Progenitor cell of endocrine pancreas (in vitro differentiated cells): ENCODE data around the gene TBC1D12. TPM values are rescaled to one million over a fixed set of nuclear protein-coding genes. Genes with fewer than 3 reads are reported as not detected.

Experiments
- DNase-seq: peaks from one replicate; pipeline ENCODE4 v3.0.0; 2021; ENCODE audit warnings: low spot score; ENCODE audit not compliant: unreplicated experiment
- H3K27ac Mint-ChIP-seq: 2 replicates; pipeline ENCODE4 v1.8.0; 2021; ENCODE audit warnings: mild to moderate bottlenecking, moderate library complexity, mixed read lengths
- H3K27me3 Mint-ChIP-seq: 2 replicates; pipeline ENCODE4 v1.8.0; 2021; ENCODE audit warnings: mixed read lengths
- H3K36me3 Mint-ChIP-seq: 2 replicates; pipeline ENCODE4 v1.8.0; 2022; ENCODE audit warnings: mixed read lengths; ENCODE audit not compliant: insufficient read depth
- H3K4me1 Mint-ChIP-seq: 2 replicates; pipeline ENCODE4 v1.8.0; 2021; ENCODE audit warnings: low read depth, mixed read lengths
- H3K4me3 Mint-ChIP-seq: 2 replicates; pipeline ENCODE4 v1.8.0; 2021; ENCODE audit warnings: low read depth, mild to moderate bottlenecking, moderate library complexity, mixed read lengths
- H3K9me3 Mint-ChIP-seq: 2 replicates; pipeline ENCODE4 v1.8.0; 2021; ENCODE audit warnings: low read depth, mixed read lengths
- total RNA-seq: library from RNA; stranded (reverse); gene quantifications from 2 replicates; pipeline ENCODE4 v1.2.1, GENCODE V29; 2021
- TF ChIP-seq, protein P1 (sequence below): fragments of 200-600 bp; sonication (generic); IDR thresholded peaks from one replicate; pipeline ENCODE4 v1.5.0; 2021; ENCODE audit warnings: antibody characterized with exemption, mild to moderate bottlenecking; ENCODE audit not compliant: unreplicated experiment

TBC1D12 gene
- total RNA-seq, 1 donor from 2014 or later, result 8.0 TPM

DNA sequence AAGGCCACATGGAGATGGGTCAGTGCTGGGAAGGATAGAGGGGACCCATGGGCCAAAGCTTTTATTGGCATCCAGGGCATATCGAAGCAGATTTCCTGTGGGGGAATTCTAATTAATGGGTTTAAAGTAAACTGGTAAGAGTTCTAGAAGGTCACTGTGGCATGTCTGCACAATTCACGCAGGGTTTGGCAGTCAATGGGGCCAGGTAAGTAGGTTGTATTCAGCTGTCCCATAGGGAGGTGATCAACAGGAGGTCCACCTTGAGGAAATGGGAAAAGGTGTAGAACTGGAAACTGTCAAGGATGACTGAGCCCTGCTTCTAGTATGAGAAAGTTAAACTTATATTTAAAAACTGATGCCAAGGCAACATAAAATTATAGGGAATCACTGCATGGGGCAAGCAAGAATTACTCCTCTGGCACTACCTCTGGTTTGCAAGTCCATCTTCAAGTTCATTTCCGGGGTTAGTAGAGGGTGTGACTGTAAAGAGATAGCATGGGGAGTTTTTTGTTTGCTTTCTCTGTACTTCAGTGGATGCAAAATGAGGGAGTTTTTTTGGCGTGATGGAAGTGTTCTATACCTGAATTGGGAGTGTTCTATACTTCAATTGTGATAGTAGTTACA lies 22.5 kb downstream of the TBC1D12 start:
- Mint-ChIP-seq H3K4me1 (no peaks in the 10 kb centered on the region), H3K4me3 (no peak overlapping the region), H3K27ac (no peak overlapping the region), H3K9me3 (peaks cover 14% of the 10 kb centered on the region), H3K36me3 (peaks cover 12% of the 10 kb centered on the region), H3K27me3 (no peaks in the 10 kb centered on the region)
- DNase-seq, result no peak
- TF ChIP-seq, protein P1, sequence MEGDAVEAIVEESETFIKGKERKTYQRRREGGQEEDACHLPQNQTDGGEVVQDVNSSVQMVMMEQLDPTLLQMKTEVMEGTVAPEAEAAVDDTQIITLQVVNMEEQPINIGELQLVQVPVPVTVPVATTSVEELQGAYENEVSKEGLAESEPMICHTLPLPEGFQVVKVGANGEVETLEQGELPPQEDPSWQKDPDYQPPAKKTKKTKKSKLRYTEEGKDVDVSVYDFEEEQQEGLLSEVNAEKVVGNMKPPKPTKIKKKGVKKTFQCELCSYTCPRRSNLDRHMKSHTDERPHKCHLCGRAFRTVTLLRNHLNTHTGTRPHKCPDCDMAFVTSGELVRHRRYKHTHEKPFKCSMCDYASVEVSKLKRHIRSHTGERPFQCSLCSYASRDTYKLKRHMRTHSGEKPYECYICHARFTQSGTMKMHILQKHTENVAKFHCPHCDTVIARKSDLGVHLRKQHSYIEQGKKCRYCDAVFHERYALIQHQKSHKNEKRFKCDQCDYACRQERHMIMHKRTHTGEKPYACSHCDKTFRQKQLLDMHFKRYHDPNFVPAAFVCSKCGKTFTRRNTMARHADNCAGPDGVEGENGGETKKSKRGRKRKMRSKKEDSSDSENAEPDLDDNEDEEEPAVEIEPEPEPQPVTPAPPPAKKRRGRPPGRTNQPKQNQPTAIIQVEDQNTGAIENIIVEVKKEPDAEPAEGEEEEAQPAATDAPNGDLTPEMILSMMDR, result no peak

DNA sequence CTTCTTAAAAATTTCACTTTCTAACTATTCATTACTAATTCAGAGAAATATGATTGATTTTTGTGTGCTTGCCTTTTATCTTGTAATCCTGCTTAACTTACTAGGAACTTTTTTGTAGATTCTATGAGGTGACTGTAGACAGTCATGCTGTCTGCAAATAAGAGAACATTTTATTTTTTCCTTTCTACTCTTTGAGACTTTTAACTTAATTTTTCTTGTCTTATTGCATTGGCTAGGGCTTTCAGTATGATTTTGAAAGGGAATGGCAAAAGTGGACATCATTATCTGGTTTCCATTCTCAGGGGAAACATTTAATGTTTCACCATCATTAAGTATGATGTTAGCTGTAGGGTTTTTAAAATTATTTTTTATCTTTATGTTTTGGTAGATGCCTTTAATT lies 23.6 kb downstream of the TBC1D12 start:
- no peaks in the 10 kb centered on the region for H3K27me3 Mint-ChIP-seq
- peaks cover 12% of the 10 kb centered on the region for H3K36me3 Mint-ChIP-seq
- TF ChIP-seq, protein P1, result no peak
- no peaks in the 10 kb centered on the region for H3K4me1 Mint-ChIP-seq
- H3K9me3 Mint-ChIP-seq, result peaks cover 14% of the 10 kb centered on the region
- H3K27ac Mint-ChIP-seq, result no peak overlapping the region
- DNase-seq, result no peak
- H3K4me3 Mint-ChIP-seq, result no peak overlapping the region

DNA sequence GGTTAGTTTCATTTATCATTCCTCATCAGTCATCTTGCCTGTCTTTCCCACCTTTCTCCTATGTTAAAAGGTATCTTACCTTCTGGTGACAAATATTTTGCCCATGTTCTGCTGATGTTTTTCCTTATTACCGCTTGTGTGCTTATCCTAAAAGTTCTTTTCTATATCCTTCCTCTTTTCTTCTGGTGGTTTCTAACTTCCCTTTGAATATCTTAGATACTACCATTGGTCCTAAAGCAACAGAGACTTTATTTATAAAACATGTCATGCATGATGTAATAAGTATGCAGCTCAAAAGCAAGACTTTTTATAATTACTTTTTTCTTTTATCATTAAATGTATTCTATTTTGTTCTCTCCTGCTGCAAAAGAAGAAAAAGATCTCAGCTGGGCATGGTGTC lies 24.8 kb downstream of the TBC1D12 start:
- Mint-ChIP-seq H3K4me3 (no peak overlapping the region), H3K4me1 (no peaks in the 10 kb centered on the region), H3K9me3 (peaks cover 14% of the 10 kb centered on the region), H3K27me3 (no peaks in the 10 kb centered on the region), H3K36me3 (peaks cover 12% of the 10 kb centered on the region), H3K27ac (no peak overlapping the region)
- TF ChIP-seq, protein P1, result no peak
- no peak for DNase-seq

DNA sequence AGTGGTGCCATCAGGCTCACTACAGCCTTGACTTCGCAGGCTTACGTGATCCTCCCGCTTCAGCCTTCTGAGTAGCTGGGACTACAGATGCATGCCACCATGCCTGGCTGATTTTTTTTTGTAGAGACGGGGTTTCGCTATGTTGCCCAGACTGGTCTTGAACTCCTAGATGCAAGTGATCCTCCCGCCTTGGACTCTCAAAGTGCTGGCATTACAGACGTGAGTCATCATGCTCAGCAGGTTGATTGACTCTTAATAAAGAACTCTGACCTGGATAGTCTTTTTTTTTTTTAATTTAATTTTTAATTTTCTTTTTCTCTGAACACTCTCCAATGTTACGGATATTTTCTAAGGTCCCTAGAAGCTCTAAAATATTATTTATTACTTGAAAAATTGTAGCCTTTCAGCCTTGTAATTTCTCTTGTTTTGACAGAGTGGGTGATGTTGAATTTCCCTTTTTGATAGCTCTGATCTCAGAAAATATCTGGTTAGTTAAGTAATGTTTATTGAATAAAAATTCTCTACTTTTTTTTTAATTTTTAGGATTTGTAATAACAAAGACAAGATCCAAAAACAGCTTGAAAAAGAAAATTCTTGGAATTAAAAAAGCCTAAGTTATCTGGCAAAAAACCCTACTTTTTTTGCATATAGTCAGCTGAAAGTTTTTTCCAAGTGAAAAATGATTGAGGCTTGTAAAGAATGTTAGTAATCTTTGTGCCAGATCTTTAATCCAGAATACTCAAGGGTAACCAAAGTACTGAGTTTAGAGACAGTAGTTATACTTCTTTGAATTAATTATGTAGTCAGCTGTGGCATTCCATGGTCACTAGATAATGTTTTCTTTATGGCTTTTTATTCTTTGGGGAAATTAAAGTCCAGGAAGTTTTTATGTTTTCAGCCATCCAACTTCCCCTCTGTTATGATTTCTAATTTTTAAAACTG lies 26.7 kb downstream of the TBC1D12 start:
- DNase-seq, result no peak
- TF ChIP-seq, protein P1, result no peak
- Mint-ChIP-seq H3K27me3 (no peaks in the 10 kb centered on the region), H3K27ac (no peak overlapping the region), H3K4me3 (no peak overlapping the region), H3K9me3 (peaks cover 14% of the 10 kb centered on the region), H3K36me3 (peaks cover 12% of the 10 kb centered on the region), H3K4me1 (no peaks in the 10 kb centered on the region)

DNA sequence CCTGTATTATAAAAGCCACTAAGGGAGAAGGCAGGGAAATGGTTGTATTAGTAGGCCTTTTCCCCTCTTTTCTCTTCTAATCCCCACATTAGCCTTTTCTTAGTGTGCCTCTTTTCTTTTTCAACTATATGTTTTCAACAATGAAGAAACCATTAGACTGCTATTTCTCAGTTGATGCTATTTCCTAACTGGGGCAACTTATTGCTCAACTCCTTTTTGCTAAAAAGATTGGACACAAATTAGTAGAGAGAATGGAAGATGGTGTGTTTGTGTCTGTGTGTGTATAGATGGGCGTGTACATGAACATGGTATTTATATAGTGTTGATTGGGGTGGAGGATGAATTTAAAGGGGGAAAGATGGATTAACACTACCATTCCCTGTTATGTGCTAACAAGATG lies 28.4 kb downstream of the TBC1D12 start:
- Mint-ChIP-seq H3K27ac (no peak overlapping the region), H3K27me3 (no peaks in the 10 kb centered on the region), H3K36me3 (peaks cover 2% of the 10 kb centered on the region), H3K4me3 (no peak overlapping the region), H3K9me3 (peaks cover 4% of the 10 kb centered on the region), H3K4me1 (no peaks in the 10 kb centered on the region)
- TF ChIP-seq, protein P1, result no peak
- DNase-seq, result no peak
